HG03025 (cell line): ENCODE results near the gene SCT.

Experiments used
- ATAC-seq: cut with Tn5 transposase; IDR thresholded peaks from one replicate; pipeline ENCODE4 v1.9.1; 2021; ENCODE audit warnings: mild to moderate bottlenecking, moderate library complexity; ENCODE audit not compliant: unreplicated experiment, low FRiP score

The SCT gene

DNA sequence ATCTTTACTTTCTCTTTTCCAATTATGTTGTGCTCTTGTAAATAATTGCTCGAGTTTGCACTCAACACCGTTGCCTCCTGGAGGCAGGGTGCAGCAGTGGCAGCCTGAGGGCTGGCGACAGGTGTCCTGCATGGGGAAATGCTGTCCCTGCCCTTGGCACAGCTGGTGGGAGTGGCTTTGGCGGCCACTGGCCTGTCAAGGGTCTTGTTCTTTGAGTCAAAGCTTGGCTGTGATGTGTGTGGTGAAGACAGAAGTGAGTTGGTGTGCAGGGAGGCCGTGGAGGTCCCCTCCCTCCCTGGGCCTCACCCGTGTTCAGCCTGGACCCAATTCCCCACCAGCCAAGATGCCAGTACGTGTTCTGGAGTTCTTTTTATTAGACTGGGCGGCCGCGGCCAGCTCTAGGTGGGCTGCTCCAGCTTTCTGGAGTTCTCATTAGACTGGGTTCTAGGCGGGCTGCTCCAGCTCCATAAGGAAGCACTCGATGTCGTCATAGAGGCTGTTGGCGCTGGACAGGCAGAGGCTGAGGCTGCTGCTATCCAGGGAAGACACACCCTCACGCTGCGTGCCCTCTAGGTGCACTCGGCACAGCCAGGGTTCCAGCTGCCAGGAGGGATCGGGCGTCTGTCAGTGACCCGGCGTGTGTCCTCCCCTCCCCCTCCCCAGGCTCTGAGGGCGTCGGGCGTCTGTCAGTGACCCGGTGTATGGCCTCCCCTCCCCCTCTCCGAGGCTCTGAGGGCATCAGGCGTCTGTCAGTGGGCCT is 14.6 kb downstream of the SCT start:
- ATAC-seq: no peak

DNA sequence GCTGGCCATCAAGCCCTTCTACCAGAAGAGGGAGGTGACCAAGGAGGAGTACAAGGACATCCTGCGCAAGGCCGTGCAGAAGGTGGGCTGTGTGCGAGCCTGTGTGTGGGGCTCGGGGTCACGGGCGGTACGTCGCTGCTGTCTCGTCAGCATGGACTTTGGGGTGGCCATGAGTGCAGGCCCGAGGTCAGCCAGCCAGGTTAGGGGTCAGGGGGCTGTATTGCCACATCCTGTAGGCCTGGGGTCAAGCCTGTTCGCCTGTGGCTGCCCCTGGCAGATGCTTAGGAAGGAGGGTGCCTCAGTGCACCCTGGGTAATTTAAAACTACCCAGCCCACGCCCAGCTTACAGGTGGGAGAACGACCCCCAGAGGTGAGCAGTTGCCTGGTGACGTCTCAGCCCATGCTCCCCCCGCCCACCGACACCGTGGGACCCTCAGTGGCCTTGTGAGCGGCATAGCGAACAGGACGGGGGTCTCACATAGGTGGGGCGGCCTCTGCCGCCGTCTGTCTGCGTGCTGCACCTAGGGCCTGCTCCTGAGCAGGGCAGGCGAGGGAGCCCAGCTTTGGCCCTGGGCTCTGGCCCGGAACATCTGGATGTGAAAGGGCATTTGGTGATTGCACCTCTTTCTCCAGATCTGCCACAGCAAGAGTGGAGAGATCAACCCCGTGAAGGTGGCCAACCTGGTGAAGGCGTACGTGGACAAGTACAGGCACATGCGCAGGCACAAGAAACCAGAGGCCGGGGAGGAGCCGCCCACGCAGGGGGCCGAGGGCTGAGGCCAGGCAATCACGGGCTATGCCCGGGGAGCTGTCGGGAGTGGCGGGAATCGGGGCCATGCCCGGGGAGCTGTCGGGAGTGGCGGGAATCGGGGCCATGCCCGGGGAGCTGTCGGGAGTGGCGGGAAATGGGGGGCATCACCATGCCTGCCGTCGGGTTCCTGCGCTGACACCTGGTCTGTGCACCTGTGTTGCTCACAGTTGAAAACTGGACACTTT is 15.7 kb downstream of the SCT start:
- ATAC-seq: no peak

DNA sequence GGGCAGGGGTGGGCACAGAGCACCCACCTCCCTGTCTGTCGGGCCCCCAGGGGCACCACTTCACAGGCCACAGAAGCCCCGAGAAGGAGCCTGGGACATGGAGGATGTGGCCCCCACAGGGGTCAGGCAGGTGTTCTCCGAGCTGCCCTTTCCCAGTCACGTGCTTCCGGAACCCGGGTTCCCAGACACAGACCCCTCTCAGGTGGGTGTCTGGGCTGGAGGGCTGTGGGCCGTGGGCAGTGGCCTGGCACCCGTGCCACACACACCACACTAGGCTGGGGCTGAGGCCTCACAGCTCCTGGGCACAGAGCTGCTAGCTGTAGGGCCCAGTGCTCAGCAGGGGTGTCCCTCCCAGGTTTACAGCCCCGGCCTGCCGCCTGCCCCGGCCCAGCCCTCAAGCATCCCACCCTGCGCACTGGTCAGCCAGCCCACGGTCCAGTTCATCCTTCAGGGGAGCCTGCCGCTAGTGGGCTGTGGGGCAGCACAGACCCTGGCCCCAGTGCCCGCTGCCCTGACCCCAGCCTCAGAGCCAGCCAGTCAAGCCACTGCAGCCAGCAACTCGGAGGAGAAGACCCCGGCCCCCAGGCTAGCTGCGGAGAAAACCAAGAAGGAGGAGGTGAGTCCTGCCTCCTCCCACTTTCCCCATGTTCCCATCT is 16.7 kb downstream of the SCT start:
- ATAC-seq: no peak

DNA sequence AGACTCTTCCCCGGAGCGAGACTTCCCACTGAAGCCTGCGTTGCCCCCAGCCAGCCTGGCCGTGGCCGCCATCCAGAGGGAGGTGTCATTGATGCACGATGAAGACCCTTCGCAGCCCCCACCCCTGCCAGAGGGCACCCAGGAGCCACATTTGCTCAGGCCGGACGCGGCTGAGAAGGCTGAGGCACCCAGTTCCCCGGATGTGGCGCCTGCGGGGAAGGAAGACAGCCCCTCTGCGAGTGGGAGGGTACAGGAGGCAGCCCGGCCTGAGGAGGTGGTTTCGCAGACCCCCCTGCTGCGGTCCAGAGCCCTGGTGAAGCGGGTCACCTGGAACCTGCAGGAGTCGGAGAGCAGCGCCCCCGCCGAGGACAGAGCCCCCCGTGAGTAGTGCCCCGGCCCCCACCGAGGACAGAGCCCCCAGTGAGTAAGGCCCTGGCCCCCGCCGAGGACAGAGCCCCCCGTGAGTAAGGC is 17.6 kb downstream of the SCT start:
- no peak for ATAC-seq

DNA sequence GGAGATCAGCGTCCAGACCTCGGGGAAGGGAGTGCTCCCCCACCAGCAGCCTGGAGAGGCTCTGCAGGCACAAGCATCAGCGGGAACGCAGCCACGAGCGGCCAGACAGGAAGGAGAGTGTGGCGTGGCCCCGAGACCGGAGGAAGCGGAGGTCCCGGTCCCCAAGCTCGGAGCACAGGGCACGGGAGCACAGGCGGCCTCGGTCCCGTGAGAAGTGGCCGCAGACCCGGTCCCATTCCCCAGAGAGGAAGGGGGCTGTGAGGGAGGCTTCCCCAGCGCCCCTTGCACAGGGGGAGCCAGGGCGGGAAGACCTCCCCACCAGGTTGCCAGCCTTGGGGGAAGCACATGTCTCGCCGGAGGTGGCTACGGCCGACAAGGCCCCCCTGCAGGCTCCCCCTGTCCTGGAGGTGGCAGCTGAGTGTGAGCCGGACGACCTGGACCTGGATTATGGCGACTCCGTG is 18.2 kb downstream of the SCT start:
- no peak for ATAC-seq

DNA sequence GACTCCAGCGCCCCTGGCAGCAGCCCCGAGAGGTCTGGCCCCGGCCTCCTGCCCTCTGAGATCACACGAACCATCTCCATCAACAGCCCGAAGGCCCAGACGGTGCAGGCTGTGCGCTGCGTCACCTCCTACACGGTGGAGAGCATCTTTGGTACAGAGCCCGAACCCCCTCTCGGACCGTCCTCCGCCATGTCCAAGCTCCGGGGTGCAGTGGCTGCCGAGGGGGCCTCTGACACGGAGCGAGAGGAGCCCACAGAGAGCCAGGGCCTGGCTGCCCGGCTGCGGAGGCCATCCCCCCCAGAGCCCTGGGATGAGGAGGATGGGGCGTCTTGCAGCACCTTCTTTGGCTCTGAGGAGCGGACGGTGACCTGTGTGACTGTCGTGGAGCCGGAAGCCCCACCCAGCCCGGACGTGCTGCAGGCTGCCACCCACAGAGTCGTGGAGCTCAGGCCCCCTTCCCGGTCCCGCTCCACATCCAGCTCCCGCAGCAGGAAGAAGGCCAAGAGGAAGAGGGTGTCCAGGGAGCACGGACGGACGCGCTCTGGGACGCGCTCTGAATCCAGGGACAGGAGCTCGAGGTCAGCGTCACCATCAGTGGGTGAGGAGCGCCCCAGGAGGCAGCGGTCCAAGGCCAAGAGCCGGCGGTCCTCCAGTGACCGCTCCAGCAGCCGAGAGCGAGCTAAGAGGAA is 18.9 kb downstream of the SCT start:
- no peak for ATAC-seq

DNA sequence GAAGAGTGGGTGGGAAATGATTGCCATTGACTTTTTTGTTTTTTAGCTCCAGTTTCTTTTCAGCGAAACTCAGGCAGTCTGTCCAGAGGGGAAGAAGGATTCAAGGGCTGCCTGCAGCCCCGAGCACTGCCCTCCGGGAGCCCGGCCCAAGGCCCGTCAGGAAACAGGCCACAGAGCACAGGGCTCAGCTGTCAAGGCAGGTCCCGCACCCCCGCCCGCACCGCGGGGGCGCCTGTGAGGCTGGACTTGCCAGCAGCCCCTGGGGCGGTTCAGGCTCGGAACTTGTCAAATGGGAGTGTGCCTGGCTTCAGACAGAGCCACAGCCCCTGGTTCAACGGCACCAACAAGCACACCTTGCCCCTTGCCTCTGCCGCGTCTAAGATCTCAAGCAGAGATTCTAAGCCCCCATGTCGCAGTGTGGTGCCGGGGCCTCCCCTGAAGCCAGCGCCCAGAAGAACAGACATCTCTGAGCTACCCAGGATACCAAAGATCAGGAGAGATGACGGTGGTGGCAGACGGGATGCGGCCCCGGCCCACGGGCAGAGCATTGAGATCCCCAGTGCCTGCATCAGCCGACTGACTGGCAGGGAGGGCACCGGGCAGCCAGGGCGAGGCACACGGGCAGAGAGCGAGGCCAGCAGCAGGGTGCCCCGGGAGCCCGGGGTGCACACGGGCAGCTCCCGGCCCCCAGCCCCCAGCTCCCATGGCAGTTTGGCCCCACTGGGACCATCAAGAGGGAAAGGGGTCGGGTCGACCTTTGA is 19.8 kb downstream of the SCT start:
- no peak for ATAC-seq

DNA sequence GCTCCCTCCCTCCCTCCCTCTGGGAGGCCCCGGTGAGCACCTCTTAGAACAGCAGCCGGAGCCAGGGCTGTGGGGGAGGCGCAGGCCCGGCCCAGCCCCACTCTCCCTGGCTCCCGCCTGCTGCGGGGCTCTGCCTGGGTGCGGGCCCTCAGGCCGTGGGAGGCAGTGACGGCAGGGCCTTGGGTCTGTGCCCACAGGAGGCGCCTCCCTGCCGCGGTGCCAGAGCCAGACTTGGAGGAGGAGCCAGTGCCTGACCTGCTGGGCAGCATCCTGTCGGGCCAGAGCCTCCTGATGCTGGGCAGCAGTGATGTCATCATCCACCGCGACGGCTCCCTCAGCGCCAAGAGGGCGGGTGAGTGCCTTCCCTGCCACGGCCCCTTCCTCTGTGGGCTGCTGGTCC is 20.7 kb downstream of the SCT start:
- no peak for ATAC-seq

DNA sequence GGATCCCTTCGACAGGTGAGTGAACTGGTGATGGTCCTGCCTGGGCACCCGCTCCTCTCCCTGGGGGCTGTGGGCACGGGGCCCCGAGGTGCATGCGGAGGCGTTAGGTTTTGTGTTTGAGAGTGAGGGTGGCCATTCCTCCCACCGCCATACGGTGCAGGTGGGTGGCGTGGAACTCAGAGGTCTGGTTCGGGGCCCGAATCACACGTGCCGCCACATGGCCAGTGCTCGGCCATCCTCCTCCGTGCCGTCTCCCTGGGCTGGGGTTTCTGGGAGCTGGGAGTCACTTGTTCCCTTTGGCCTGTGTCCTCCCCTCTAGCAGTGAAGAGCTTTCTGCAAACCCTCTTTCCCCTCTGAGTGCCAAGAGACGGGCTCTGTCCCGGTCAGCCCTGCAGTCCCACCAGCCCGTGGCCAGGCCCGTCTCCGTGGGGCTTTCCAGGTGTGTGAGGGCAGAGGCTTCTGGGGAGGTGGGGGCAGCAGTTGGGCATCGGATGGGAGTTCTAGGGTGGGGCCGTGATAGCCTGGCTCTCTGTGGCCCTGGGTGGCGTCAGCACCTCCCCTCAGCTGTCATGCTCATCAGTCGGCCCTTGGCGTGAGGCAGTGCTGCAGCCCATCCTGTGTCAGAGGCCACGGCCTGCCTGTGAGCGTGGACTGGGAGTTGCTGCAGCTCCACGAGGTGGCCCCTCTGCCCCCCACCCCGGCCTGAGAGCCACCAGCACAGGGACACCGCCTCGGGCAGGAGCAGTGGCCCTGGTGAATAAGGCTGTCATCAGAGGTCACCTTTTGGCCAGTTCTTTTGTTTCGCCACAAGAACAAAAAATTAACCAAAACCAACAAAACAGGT is 21.5 kb downstream of the SCT start:
- ATAC-seq: no peak

DNA sequence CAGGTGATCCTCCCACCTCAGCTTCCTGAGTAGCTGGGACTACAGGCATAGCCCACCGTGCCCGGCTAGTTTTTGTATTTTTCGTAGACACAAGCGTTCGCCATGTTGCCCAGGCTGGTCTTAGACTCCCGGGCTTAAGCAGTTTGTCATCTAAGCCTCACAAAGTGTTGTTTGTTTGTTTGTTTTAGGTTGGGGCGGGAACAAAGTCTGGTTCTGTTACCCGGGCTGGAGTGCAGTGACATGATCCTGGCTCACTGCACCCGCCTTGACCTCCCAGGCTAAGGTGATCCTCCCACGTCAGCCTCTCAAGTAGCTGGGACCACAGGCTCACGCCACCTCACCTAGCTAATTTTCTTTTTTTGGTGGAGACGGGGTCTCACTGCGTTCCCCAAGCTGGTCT is 23.8 kb downstream of the SCT start:
- ATAC-seq: no peak

DNA sequence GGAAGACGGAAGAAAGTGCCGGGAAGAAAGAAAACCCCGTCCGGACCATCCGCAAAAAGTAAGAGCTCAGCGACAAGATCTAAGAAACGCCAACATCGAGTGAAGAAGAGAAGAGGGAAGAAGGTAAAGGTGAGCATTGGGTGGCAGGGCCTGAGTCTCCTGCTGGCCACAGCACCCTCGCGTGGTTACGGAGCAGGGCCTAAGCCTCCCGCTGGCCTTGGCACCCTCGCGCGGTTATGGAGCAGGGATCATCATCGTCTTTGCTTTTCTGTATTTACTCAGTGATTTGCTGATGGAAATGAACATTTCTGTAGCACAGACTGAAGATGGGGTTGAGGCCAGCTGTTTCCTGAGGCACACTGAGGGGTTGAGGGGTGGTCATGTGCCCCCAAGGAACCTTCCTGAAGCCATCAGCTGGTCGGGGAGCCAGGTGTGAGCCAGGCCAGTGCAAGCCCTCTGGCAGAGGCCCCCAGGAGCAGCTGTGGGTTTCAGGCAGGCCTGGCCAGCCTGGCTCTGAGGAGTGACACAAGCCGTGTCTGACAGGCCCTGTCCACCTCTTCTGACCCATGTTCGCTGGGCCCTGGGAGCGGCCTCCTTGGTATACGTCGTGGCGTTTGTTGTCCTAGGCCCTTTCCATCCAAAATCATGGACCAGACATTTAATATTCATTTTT is 25.3 kb downstream of the SCT start:
- ATAC-seq: no peak

DNA sequence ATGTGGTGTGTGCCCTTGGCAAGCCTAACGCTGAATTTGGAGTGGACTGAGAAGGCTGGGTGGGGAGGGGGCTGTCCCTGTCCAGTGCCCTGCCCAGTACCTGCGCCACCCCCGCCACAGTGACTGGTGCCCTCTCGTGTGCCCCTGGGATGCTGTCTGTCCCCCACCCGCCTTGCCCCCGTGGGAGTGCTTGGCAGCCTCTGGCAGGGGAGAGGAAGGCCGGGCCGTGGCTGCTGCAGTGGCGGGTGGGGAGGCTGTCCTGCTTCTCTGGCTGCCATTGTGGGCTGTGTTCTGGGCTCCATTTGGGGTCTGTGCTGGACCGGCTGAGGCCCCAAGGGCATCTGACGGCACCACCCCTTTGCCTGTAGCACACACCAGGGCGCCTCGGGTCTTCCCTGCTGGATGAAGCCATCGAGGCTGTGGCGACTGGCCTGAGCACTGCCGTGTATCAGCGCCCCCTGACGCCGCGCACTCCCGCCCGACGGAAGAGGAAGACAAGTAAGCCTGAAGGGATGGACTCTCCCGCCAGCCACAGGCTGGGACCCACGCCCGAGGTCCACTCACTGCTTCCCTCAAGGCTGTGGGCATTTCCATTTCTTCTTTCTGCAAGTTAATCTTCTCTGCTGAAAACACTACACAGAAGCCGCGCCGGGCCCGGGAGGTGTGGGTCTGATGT is 28.8 kb downstream of the SCT start:
- ATAC-seq: no peak

DNA sequence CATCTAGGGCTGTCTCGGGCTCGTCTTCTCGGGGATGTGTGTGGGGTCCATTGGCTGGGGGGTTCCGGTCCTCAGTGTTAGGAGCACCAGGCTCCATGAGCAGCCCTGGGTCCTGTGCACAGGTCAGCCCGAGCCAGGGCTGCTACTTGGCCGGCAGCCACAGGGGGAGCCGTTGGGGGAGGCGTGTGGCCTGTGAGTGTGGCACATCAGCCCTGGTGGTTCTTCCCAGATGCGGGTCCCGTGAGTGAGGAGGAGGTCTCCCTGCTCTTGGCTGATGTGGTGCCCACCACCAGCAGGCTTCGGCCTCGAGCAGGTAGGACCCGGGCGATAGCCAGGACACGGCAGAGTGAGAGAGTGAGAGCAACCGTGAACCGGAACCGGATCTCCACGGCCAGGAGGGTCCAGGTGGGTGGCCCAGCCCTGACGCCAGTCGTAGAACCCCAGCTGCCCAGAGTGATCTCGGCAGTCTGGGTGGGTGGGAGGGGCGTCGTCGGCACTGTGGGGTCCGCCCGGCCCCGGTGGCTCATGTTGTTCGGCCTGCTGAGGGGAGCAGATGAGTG is 29.7 kb downstream of the SCT start:
- ATAC-seq: no peak

DNA sequence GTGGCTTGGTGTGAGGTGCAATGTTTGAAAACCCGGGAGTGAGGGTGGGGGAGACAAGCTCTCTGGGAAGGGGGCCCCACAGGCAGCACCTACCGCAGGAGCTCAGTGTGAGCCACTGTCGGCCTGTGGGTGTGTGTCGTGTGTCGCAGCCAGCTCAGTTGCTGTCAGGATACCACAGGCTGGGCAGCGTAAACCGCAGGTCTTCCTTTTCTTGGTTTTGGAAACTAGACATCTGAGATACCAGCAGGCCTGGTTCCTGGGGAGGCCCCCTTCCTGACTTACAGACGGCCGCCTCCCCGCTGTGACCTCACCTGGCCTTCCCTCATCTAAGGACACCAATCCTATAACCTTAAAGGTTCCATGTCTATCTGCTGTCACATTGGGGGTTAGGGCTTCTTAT is 30.6 kb downstream of the SCT start:
- ATAC-seq: no peak

DNA sequence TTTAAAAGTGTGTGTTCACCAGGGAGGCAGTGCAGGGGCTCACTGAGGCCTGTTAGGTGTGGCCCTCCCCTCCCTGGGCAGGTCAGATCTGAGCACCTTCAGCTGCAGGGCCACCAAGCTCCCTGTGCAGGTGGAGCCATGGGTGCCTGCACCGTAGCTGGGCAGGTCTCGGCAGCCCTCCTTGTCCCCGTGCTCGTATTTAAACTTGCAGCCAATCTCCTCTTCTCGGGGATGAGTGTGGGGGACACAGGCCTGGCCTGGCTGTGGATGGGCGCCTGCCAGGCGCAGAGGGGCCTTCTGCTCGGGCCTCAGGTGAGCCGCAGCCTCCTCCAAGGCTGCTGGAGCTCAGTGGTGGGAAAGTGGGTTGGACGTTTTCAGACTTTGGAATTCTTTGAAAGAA is 31.6 kb downstream of the SCT start:
- ATAC-seq: no peak

DNA sequence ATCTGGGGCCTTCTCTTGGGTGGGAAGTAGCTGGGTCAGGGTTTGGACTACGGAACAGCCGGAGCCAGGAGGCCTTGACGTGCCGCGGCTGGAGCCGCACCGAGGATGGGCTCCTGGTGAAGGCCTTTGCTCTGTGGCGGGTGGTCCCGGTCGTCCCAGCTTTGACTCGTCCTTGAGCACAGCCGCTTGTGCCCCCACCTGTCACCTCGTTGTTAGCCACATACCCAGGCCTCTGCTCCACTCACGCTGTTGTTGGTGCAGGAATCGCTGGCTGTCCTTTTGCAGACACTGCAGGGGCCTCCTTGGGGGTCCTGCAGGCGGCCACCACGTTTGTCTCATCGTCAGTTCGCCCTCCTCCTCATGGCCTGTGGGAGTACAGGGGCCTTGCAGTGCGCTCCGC is 33.6 kb downstream of the SCT start:
- no peak for ATAC-seq

DNA sequence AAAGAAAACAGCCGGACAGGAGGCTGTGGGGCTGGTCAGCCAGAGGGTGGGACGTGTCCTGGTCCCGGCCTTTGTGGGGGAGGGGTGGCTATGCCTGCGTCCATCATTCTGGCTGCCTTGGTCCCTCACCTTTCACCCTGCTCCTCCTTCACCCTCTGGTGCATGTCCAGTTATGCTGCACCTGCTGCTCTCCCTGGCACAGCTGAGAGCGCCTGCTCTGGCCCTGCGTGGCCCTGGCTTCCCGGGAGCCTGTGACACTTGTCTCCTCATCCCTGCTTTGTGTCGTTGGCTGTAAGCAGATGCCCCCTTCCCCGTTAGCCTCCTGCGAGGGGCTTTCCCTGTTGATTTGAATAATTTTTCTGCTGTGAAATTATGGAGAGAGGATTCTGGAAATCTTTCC is 34.1 kb downstream of the SCT start:
- no peak for ATAC-seq
